ENCODE data around the gene LGR6. TPM values are rescaled to one million over a fixed set of nuclear protein-coding genes. Genes with fewer than 3 reads are reported as not detected.

The LGR6 gene
- total and polyA plus RNA-seq, 2 of the 8 experiments (the other 6 are each of a cell fraction or from before 2014, with no cell fraction given), result 0.50 to 1.0 TPM

DNA sequence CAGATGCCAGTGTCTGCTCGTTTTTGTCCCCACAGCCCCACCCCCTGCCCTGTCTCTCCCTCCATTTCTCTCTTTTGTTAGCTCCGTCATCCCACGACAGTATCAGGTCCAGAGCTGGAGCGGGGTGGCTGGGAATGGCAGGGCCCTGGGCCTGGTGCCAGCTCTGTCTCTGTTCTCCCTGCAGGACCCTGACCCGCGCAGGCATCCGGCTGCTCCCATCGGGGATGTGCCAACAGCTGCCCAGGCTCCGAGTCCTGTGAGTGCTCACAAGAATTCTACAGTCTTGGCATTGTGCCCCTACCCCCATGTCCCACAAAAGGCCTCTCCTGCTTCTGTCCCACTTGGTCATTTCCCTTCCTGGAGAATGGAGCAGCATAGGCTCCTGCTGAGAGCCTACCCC, 110.8 kb downstream of the LGR6 start:
- H4K8ac ChIP-seq (ENCODE audit: extremely low read depth, insufficient read depth, low read length), result no peak overlapping the region
- no peaks in the 10 kb centered on the region for H3K4me1 ChIP-seq (replicated peaks in 1 of 4; ENCODE audit: control insufficient read depth in 3 of 4, insufficient read depth in 4 of 4, low read length in 3 of 4)
- H3K23ac ChIP-seq (ENCODE audit: insufficient read length), result no peak overlapping the region
- ChIA-PET POLR2A (ENCODE audit: partially characterized antibody) (no interaction called here), CTCF (ENCODE audit: partially characterized antibody) (interaction anchor here (0.6 to 9.3 kb wide), 11 partner anchors 11 to 724 kb away, joined by 3 to 67 read pairs (median 9); partner anchors contain the start of gene LGR6)
- H3K23me2 ChIP-seq (ENCODE audit: low read depth, low read length), result no peaks in the 10 kb centered on the region
- H2BK120ac ChIP-seq (replicated peaks; ENCODE audit: low read depth, low read length), result no peak overlapping the region
- no peak overlapping the region for H2BK15ac ChIP-seq (ENCODE audit: low read length)
- no peak overlapping the region for H3K4ac ChIP-seq (replicated peaks; ENCODE audit: insufficient read length, low read depth, low read length)
- H3K4me3 ChIP-seq (ENCODE audit: extremely low read depth in 1 of 4, insufficient read depth in 2 of 4, low read depth in 3 of 4, low read length in 4 of 4), result no peak overlapping the region
- H2BK5ac ChIP-seq (ENCODE audit: low read depth, low read length), result no peak overlapping the region
- H2BK20ac ChIP-seq (ENCODE audit: low read length), result no peak overlapping the region
- no peak for DNase-seq (ENCODE audit: low read depth in 1 of 2, low spot score in 2 of 2)
- H3K27me3 ChIP-seq (replicated peaks in 1 of 4; ENCODE audit: control insufficient read depth in 3 of 4, extremely low read depth in 1 of 4, insufficient read depth in 3 of 4, low read length in 3 of 4), result no peaks in the 10 kb centered on the region; a peak in 1 of 7 replicates
- no peak overlapping the region for H2BK12ac ChIP-seq (ENCODE audit: low read depth, low read length)
- no peak overlapping the region for H4K5ac ChIP-seq (ENCODE audit: insufficient read length, low read depth, low read length)
- no peak overlapping the region for H3K56ac ChIP-seq (replicated peaks; ENCODE audit: insufficient read length, low read depth, low read length)
- no peak overlapping the region for H3K27ac ChIP-seq (ENCODE audit: low read depth, low read length)
- H2AK5ac ChIP-seq (ENCODE audit: low read depth, low read length), result no peak overlapping the region
- no peak overlapping the region for H2AFZ ChIP-seq (ENCODE audit: low read length)
- no peak for FAIRE-seq
- H3K18ac ChIP-seq (ENCODE audit: extremely low read depth, low read length), result no peak overlapping the region
- H4K91ac ChIP-seq (replicated peaks; ENCODE audit: insufficient read length, low read length), result no peak overlapping the region
- H3K4me2 ChIP-seq (ENCODE audit: insufficient read depth in 1 of 2, low read depth in 2 of 2, low read length in 2 of 2), result no peak overlapping the region
- H3K14ac ChIP-seq (ENCODE audit: insufficient read length), result no peak overlapping the region
- H3K9ac ChIP-seq (replicated peaks in 1 of 4; ENCODE audit: extremely low read depth in 1 of 4, low read depth in 3 of 4, low read length in 3 of 4), result no peak overlapping the region
- H3K79me2 ChIP-seq (ENCODE audit: control insufficient read depth in 1 of 2, insufficient read depth in 2 of 2, low read length in 2 of 2), result no peaks in the 10 kb centered on the region
- H3K9me3 ChIP-seq (ENCODE audit: insufficient read depth in 2 of 2, low read depth in 1 of 2, low read length in 1 of 2), result no peaks in the 10 kb centered on the region; a peak in 1 of 4 replicates
- H4K20me1 ChIP-seq (replicated peaks in 1 of 2; ENCODE audit: control insufficient read depth in 1 of 2, insufficient read depth in 2 of 2, low read length in 2 of 2), result no peaks in the 10 kb centered on the region
- H3K36me3 ChIP-seq (ENCODE audit: control insufficient read depth in 2 of 4, insufficient read depth in 4 of 4, low read length in 3 of 4), result no peaks in the 10 kb centered on the region
- H3K79me1 ChIP-seq (ENCODE audit: low read depth, low read length), result no peaks in the 10 kb centered on the region
- 95% methylated on average over 8 of the region's 9 CpGs; no CpG with 5 or more reads in 1 of the 2 experiments for WGBS, 2 experiments (ENCODE audit: extremely low coverage in 1 of 2, insufficient coverage in 1 of 2, insufficient read length in 1 of 2, insufficient replicate concordance in 2 of 2, low coverage in 1 of 2, low lambda C conversion rate in 2 of 2, missing lambda C conversion rate in 1 of 2)
- TF ChIP-seq BCL11A (IDR thresholded peaks at IDR 0.05; ENCODE audit: low read depth in 2 of 2, low read length in 2 of 2), result no peak
- no peak for TF ChIP-seq POLR2A (IDR thresholded peaks at IDR 0.05; ENCODE audit: control extremely low read depth in 1 of 2, low read depth in 2 of 2, low read length in 2 of 2)
- TF ChIP-seq, protein P1, sequence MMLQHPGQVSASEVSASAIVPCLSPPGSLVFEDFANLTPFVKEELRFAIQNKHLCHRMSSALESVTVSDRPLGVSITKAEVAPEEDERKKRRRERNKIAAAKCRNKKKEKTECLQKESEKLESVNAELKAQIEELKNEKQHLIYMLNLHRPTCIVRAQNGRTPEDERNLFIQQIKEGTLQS (IDR thresholded peaks at IDR 0.05; ENCODE audit: insufficient read depth, low read depth, low read length), result no peak
- TF ChIP-seq SP1 (IDR thresholded peaks at IDR 0.05; ENCODE audit: low read depth, low read length), result no peak
- no peak for TF ChIP-seq SIRT6 (IDR thresholded peaks at IDR 0.05; ENCODE audit: low read length)
- TF ChIP-seq SAP30 (IDR thresholded peaks at IDR 0.05; ENCODE audit: insufficient read depth, insufficient replicate concordance, low read length), result no peak
- TF ChIP-seq TEAD4 (IDR thresholded peaks at IDR 0.05; ENCODE audit: low read depth, low read length), result no peak
- no peak for TF ChIP-seq SP2 (IDR thresholded peaks at IDR 0.05; ENCODE audit: low read length)
- TF ChIP-seq EZH2 (IDR thresholded peaks at IDR 0.05; ENCODE audit: low read depth, low read length, severe bottlenecking), result no peak
- no peak for TF ChIP-seq POLR2AphosphoS5 (IDR thresholded peaks at IDR 0.05; ENCODE audit: low read depth, low read length)
- no peak for TF ChIP-seq CBX5 (IDR thresholded peaks at IDR 0.05; ENCODE audit: low read depth, low read length)
- TF ChIP-seq, protein P2, sequence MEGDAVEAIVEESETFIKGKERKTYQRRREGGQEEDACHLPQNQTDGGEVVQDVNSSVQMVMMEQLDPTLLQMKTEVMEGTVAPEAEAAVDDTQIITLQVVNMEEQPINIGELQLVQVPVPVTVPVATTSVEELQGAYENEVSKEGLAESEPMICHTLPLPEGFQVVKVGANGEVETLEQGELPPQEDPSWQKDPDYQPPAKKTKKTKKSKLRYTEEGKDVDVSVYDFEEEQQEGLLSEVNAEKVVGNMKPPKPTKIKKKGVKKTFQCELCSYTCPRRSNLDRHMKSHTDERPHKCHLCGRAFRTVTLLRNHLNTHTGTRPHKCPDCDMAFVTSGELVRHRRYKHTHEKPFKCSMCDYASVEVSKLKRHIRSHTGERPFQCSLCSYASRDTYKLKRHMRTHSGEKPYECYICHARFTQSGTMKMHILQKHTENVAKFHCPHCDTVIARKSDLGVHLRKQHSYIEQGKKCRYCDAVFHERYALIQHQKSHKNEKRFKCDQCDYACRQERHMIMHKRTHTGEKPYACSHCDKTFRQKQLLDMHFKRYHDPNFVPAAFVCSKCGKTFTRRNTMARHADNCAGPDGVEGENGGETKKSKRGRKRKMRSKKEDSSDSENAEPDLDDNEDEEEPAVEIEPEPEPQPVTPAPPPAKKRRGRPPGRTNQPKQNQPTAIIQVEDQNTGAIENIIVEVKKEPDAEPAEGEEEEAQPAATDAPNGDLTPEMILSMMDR (IDR thresholded peaks at IDR 0.05; ENCODE audit: control extremely low read depth in 1 of 3, insufficient read depth in 1 of 3, low read depth in 1 of 3, low read length in 3 of 3), result no peak
